Measurements from ENCODE around the gene CGNL1. TPM values are rescaled to one million over a fixed set of nuclear protein-coding genes. Genes with fewer than 3 reads are reported as not detected.

CGNL1 gene
- total RNA-seq, 2 donors from 2014 or later = not detected

GRCh38 chr15:57458356-57458781 is 82.1 kb downstream of the CGNL1 start:
- H3K27ac Mint-ChIP-seq = no peak overlapping the region
- H3K4me1 Mint-ChIP-seq = no peaks in the 10 kb centered on the region
- H3K36me3 Mint-ChIP-seq (ENCODE audit: low read depth) = no peaks in the 10 kb centered on the region
- H3K9me3 Mint-ChIP-seq = no peaks in the 10 kb centered on the region
- H3K4me3 Mint-ChIP-seq = no peak overlapping the region
- no peak for ATAC-seq (replicated peaks)
- H3K27me3 Mint-ChIP-seq = peaks cover 4% of the 10 kb centered on the region

- Mint-ChIP-seq H3K9me3 (no peaks in the 10 kb centered on the region), H3K27ac (no peak overlapping the region)
Measured at GRCh38 chr15:57460208-57460816, 84.0 kb downstream of the CGNL1 start.

GRCh38 chr15:57461541-57461940 is 85.2 kb downstream of the CGNL1 start:
- no peak for ATAC-seq (replicated peaks)
- no peaks in the 10 kb centered on the region for H3K4me1 Mint-ChIP-seq
- H3K27ac Mint-ChIP-seq = no peak overlapping the region
- peaks cover 9% of the 10 kb centered on the region for H3K27me3 Mint-ChIP-seq
- H3K9me3 Mint-ChIP-seq = no peaks in the 10 kb centered on the region
- no peak overlapping the region for H3K4me3 Mint-ChIP-seq
- H3K36me3 Mint-ChIP-seq (ENCODE audit: low read depth) = no peaks in the 10 kb centered on the region

More at GRCh38 chr15:57460208-57460816, 84.0 kb downstream of the CGNL1 start:
- Mint-ChIP-seq H3K4me1 (no peaks in the 10 kb centered on the region), H3K4me3 (no peak overlapping the region), H3K36me3 (ENCODE audit: low read depth) (no peaks in the 10 kb centered on the region), H3K27me3 (peaks cover 8% of the 10 kb centered on the region)
- ATAC-seq (replicated peaks) = no peak

GRCh38 chr15:57462381-57462780 is 86.1 kb downstream of the CGNL1 start:
- no peak for ATAC-seq (replicated peaks)
- peaks cover 13% of the 10 kb centered on the region for H3K27me3 Mint-ChIP-seq
- H3K36me3 Mint-ChIP-seq (ENCODE audit: low read depth) = no peaks in the 10 kb centered on the region
- no peak overlapping the region for H3K4me3 Mint-ChIP-seq
- no peak overlapping the region for H3K27ac Mint-ChIP-seq
- H3K4me1 Mint-ChIP-seq = no peaks in the 10 kb centered on the region
- no peaks in the 10 kb centered on the region for H3K9me3 Mint-ChIP-seq

GRCh38 chr15:57463360-57463759 is 87.1 kb downstream of the CGNL1 start:
- Mint-ChIP-seq H3K9me3 (no peaks in the 10 kb centered on the region), H3K27me3 (peaks cover 13% of the 10 kb centered on the region), H3K27ac (no peak overlapping the region), H3K4me3 (no peak overlapping the region), H3K4me1 (no peaks in the 10 kb centered on the region), H3K36me3 (ENCODE audit: low read depth) (no peaks in the 10 kb centered on the region)
- no peak for ATAC-seq (replicated peaks)

- H3K4me1 Mint-ChIP-seq = no peaks in the 10 kb centered on the region
- H3K27ac Mint-ChIP-seq = no peak overlapping the region
- H3K4me3 Mint-ChIP-seq = no peak overlapping the region
- no peaks in the 10 kb centered on the region for H3K36me3 Mint-ChIP-seq (ENCODE audit: low read depth)
- peaks cover 21% of the 10 kb centered on the region for H3K27me3 Mint-ChIP-seq
- H3K9me3 Mint-ChIP-seq = no peaks in the 10 kb centered on the region
- no peak for ATAC-seq (replicated peaks)
Measured at GRCh38 chr15:57464480-57464879, 88.2 kb downstream of the CGNL1 start.

- Mint-ChIP-seq H3K36me3 (ENCODE audit: low read depth) (no peaks in the 10 kb centered on the region), H3K9me3 (no peaks in the 10 kb centered on the region), H3K27ac (no peak overlapping the region), H3K27me3 (peaks cover 43% of the 10 kb centered on the region), H3K4me1 (no peaks in the 10 kb centered on the region), H3K4me3 (no peak overlapping the region)
- no peak for ATAC-seq (replicated peaks)
Measured at GRCh38 chr15:57468486-57468885, 92.2 kb downstream of the CGNL1 start.

- no peaks in the 10 kb centered on the region for H3K4me1 Mint-ChIP-seq
- ATAC-seq (replicated peaks) = no peak
- peaks cover 50% of the 10 kb centered on the region for H3K27me3 Mint-ChIP-seq
- no peak overlapping the region for H3K4me3 Mint-ChIP-seq
- H3K36me3 Mint-ChIP-seq (ENCODE audit: low read depth) = no peaks in the 10 kb centered on the region
- no peak overlapping the region for H3K27ac Mint-ChIP-seq
- H3K9me3 Mint-ChIP-seq = no peaks in the 10 kb centered on the region
Measured at GRCh38 chr15:57470543-57470942, 94.2 kb downstream of the CGNL1 start.

- no peaks in the 10 kb centered on the region for H3K36me3 Mint-ChIP-seq (ENCODE audit: low read depth)
- no peak overlapping the region for H3K27ac Mint-ChIP-seq
- no peaks in the 10 kb centered on the region for H3K4me1 Mint-ChIP-seq
- H3K4me3 Mint-ChIP-seq = no peak overlapping the region
- H3K27me3 Mint-ChIP-seq = peaks cover 53% of the 10 kb centered on the region
- H3K9me3 Mint-ChIP-seq = no peaks in the 10 kb centered on the region
- ATAC-seq (replicated peaks) = no peak
Measured at GRCh38 chr15:57472861-57473260, 96.6 kb downstream of the CGNL1 start.

- ATAC-seq (replicated peaks) = no peak
- Mint-ChIP-seq H3K4me3 (no peak overlapping the region), H3K4me1 (no peaks in the 10 kb centered on the region), H3K27ac (no peak overlapping the region), H3K9me3 (no peaks in the 10 kb centered on the region), H3K36me3 (ENCODE audit: low read depth) (no peaks in the 10 kb centered on the region), H3K27me3 (peaks cover 47% of the 10 kb centered on the region)
Measured at GRCh38 chr15:57476533-57476975, 100.2 kb downstream of the CGNL1 start.

GRCh38 chr15:57477736-57478522 is 101.6 kb downstream of the CGNL1 start:
- Mint-ChIP-seq H3K4me1 (no peaks in the 10 kb centered on the region), H3K4me3 (no peak overlapping the region), H3K36me3 (ENCODE audit: low read depth) (no peaks in the 10 kb centered on the region), H3K27me3 (peaks cover 35% of the 10 kb centered on the region), H3K9me3 (no peaks in the 10 kb centered on the region), H3K27ac (no peak overlapping the region)
- no peak for ATAC-seq (replicated peaks)

- no peak for ATAC-seq (replicated peaks)
- H3K4me3 Mint-ChIP-seq = no peak overlapping the region
- no peaks in the 10 kb centered on the region for H3K9me3 Mint-ChIP-seq
- H3K4me1 Mint-ChIP-seq = no peaks in the 10 kb centered on the region
- no peak overlapping the region for H3K27ac Mint-ChIP-seq
- no peaks in the 10 kb centered on the region for H3K36me3 Mint-ChIP-seq (ENCODE audit: low read depth)
- peaks cover 35% of the 10 kb centered on the region for H3K27me3 Mint-ChIP-seq
Measured at GRCh38 chr15:57479005-57479404, 102.7 kb downstream of the CGNL1 start.

- Mint-ChIP-seq H3K36me3 (ENCODE audit: low read depth) (no peaks in the 10 kb centered on the region), H3K9me3 (no peaks in the 10 kb centered on the region), H3K27me3 (peaks cover 26% of the 10 kb centered on the region), H3K27ac (no peak overlapping the region), H3K4me1 (no peaks in the 10 kb centered on the region), H3K4me3 (no peak overlapping the region)
- no peak for ATAC-seq (replicated peaks)
Measured at GRCh38 chr15:57481038-57481705, 104.9 kb downstream of the CGNL1 start.

GRCh38 chr15:57485869-57486268 is 109.6 kb downstream of the CGNL1 start:
- Mint-ChIP-seq H3K27me3 (peaks cover 28% of the 10 kb centered on the region), H3K4me1 (no peaks in the 10 kb centered on the region), H3K9me3 (no peaks in the 10 kb centered on the region), H3K4me3 (no peak overlapping the region), H3K36me3 (ENCODE audit: low read depth) (no peaks in the 10 kb centered on the region), H3K27ac (no peak overlapping the region)
- ATAC-seq (replicated peaks) = peak; percentile 29

GRCh38 chr15:57486833-57487232 is 110.5 kb downstream of the CGNL1 start:
- no peak overlapping the region for H3K27ac Mint-ChIP-seq
- H3K4me1 Mint-ChIP-seq = no peaks in the 10 kb centered on the region
- peaks cover 26% of the 10 kb centered on the region for H3K27me3 Mint-ChIP-seq
- H3K36me3 Mint-ChIP-seq (ENCODE audit: low read depth) = no peaks in the 10 kb centered on the region
- no peak overlapping the region for H3K4me3 Mint-ChIP-seq
- no peak for ATAC-seq (replicated peaks)
- no peaks in the 10 kb centered on the region for H3K9me3 Mint-ChIP-seq

All from activated T-helper 17 cell treated with anti-CD3 and anti-CD28 coated beads, Interleukin-2, amount 50 U/mL, for 72 hours (primary cell).